ENCODE data around the gene MYO10. TPM values are rescaled to one million over a fixed set of nuclear protein-coding genes. Genes with fewer than 3 reads are reported as not detected.
A peak's percentile ranks its signal among the peaks of the same experiment; 100 is the strongest.

Gene MYO10
- total RNA-seq, 1 experiment from 2014 or later = 71.9 TPM

- ChIA-PET POLR2A (no interaction called here), CTCF (no interaction called here)
- intact Hi-C loops (cut with micrococcal nuclease; ENCODE audit: unreplicated experiment) = no loop called here
- Histone ChIP-seq H3K27me3 (ENCODE audit: control insufficient read depth, insufficient read depth, low read length) (no peaks in the 10 kb centered on the region), H3K36me3 (ENCODE audit: control insufficient read depth, insufficient read depth, low read length) (no peaks in the 10 kb centered on the region; the same call in 1 of the 2 replicates), H3K4me1 (ENCODE audit: control insufficient read depth, insufficient read depth, low read length) (peaks cover 9% of the 10 kb centered on the region), H3K9me3 (ENCODE audit: control insufficient read depth, insufficient read depth, low read depth, low read length) (no peaks in the 10 kb centered on the region), H3K27ac (ENCODE audit: low read length) (no peak overlapping the region), H3K4me3 (ENCODE audit: low read depth in 2 of 2, low read length in 2 of 2) (no peak overlapping the region)
- TF ChIP-seq SIN3A (IDR thresholded peaks at IDR 0.05; ENCODE audit: borderline replicate concordance, insufficient read depth, low read depth, low read length) (no peak), REST (IDR thresholded peaks at IDR 0.05; ENCODE audit: insufficient read depth in 1 of 2, low read depth in 2 of 2, low read length in 1 of 2) (no peak), CTCF (IDR thresholded peaks at IDR 0.05) (no peak), POLR2AphosphoS5 (IDR thresholded peaks at IDR 0.05; ENCODE audit: low read depth, low read length) (no peak), TCF7L2 (IDR thresholded peaks at IDR 0.05; ENCODE audit: low read depth, low read length) (no peak)
- ATAC-seq = no peak
- in situ Hi-C loops (cut with HindIII; ENCODE audit: low pct_unique_long_range_greater_than_20kb, low sequenced_read_pairs) = no loop called here
- DNase-seq (ENCODE audit: low read depth, low spot score) = no peak
- BruUV-seq (replicated peaks) = TSS peak; percentile 24
These were observed 138.1 kb downstream of the MYO10 start for GRCh38 chr5:16797951-16798350.

- CTCF ChIA-PET = interaction anchor here (0.7 to 1.3 kb wide), 3 partner anchors 31 to 396 kb away, joined by 5 to 6 read pairs (median 5); no protein-coding TSS in a partner anchor
- intact Hi-C loops (cut with micrococcal nuclease; ENCODE audit: unreplicated experiment) = loop anchor here (5.0 kb wide), 1 partner anchor 138 kb away; no protein-coding TSS in a partner anchor
- H3K36me3 ChIP-seq (ENCODE audit: control insufficient read depth, insufficient read depth, low read length) = no peaks in the 10 kb centered on the region; the same call in 1 of the 2 replicates
- no peaks in the 10 kb centered on the region for H3K27me3 ChIP-seq (ENCODE audit: control insufficient read depth, insufficient read depth, low read length)
- BruUV-seq (replicated peaks) = no TSS peak
- H3K27ac ChIP-seq (ENCODE audit: low read length) = no peak overlapping the region
- in situ Hi-C loops (cut with HindIII; ENCODE audit: low pct_unique_long_range_greater_than_20kb, low sequenced_read_pairs) = no loop called here
- no peaks in the 10 kb centered on the region for H3K9me3 ChIP-seq (ENCODE audit: control insufficient read depth, insufficient read depth, low read depth, low read length)
- POLR2A ChIA-PET = interaction anchor here (0.9 kb wide), 1 partner anchor 222 kb away, joined by 4 read pairs; no protein-coding TSS in a partner anchor
- ATAC-seq = no peak
- H3K4me3 ChIP-seq (ENCODE audit: low read depth in 2 of 2, low read length in 2 of 2) = no peak overlapping the region
- no peak for DNase-seq (ENCODE audit: low read depth, low spot score)
- TF ChIP-seq CTCF (IDR thresholded peaks at IDR 0.05) (no peak), REST (IDR thresholded peaks at IDR 0.05; ENCODE audit: insufficient read depth in 1 of 2, low read depth in 2 of 2, low read length in 1 of 2) (no peak), TCF7L2 (IDR thresholded peaks at IDR 0.05; ENCODE audit: low read depth, low read length) (no peak), POLR2AphosphoS5 (IDR thresholded peaks at IDR 0.05; ENCODE audit: low read depth, low read length) (no peak)
- H3K4me1 ChIP-seq (ENCODE audit: control insufficient read depth, insufficient read depth, low read length) = peaks cover 22% of the 10 kb centered on the region
These were observed 141.7 kb downstream of the MYO10 start for GRCh38 chr5:16794269-16794913.

Measured in Panc1 (cell line).